AG08395 (cell line): ENCODE data around the gene TNFRSF14.

Experiments
- DNase-seq: peaks from one replicate; pipeline ENCODE4 v3.0.0; 2012; ENCODE audit warnings: mixed read lengths, low spot score

The TNFRSF14 gene

GRCh38 chr1:2602866-2603520 lies 46.8 kb downstream of the TNFRSF14 start:
- DNase-seq, result no peak

DNA sequence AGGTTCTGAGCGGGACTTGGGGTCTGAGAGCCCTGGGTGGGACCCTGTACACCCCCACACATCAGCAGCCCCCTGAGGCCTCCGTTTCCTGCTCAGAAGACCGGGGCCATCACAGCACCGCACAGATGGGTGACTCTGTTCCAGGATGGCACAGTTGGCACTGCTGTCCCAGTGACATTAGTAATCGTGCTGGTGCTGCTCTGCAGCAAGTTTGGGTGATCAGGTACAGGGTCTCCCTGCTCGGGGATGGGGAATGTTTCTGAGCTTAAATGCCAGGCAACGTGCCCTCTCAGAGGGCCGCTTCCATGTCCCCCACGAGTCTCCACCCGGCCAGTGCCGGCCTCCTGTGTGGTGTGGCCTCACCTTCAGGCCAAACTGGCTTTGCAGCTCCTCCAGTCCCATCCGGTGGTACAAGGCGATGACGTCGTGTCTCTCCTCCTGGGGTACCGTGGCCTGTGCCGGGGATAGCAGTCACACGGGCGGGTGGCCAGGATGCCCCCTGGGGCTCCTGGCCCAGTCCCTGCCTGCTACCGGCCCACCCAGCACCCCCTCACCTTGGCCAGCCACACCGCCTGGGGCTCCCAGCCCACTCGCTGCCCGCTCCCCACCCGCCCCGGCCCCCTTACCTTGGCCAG lies 47.5 kb downstream of the TNFRSF14 start:
- no peak for DNase-seq

DNA sequence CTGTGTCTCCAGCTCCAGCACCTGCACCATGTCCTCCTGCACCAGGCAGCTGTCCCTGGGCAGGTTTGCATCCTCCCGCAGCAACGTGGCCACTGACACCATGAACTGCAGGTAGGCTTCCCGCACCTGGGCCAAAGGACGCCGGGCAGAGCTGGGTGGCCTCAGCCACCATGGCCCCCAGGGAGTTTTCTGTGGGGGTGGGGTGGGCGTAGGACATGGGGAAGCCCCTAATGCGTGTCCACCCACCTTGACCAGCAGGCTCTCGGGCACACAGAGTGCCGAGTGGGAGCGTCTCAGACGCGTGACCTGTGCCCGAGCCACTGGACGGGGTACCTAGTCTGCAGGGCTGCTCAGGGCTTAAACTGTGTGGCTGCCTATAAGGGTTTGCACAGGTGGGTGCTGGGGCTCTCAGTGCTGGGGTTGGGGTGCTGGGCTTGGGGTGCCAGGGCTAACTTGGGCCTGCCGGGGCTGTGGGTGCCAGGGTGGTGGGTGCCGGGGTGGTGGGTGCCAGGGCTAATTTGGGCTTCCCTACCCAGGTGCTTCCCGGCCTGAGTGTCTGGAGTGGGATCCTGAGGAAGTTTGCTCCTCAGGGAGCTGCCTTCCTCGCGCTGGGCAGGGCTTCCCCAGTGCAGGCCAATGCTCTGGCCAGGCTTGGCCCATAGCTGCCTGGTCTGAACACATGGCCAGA lies 48.1 kb downstream of the TNFRSF14 start:
- DNase-seq, result no peak

DNA sequence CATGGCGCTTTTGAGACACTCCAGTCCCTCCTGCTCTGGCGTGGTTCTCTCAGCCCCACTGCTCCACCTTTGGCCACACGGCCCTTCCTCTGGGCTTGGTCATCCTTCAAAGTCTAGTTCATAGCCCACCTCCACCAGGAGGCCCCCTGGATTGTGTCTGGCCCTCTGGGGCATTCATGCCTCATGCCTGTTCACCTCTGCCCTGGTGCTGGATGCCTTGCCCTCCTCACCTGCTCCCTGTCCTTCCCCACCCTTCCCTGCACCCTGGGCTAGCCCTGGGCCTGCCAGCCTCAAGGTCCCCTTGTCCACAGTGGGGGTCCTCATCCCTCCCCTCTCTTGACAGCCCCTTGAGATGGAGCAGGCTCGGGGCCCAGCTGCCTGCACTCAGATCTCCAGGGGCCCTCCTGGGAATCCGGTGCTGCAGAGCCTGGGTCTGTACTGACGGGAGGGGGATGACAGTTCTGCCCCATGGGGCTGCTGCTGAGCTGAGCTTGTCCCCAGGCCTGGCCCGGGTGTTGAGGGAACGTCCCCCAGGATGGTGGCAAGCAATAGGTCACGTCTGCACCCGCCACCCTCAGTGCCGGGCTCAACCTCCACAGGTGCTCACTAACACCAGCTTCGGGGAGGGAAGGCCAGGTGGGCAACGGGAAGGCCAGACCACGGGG lies 48.8 kb downstream of the TNFRSF14 start:
- no peak for DNase-seq

DNA sequence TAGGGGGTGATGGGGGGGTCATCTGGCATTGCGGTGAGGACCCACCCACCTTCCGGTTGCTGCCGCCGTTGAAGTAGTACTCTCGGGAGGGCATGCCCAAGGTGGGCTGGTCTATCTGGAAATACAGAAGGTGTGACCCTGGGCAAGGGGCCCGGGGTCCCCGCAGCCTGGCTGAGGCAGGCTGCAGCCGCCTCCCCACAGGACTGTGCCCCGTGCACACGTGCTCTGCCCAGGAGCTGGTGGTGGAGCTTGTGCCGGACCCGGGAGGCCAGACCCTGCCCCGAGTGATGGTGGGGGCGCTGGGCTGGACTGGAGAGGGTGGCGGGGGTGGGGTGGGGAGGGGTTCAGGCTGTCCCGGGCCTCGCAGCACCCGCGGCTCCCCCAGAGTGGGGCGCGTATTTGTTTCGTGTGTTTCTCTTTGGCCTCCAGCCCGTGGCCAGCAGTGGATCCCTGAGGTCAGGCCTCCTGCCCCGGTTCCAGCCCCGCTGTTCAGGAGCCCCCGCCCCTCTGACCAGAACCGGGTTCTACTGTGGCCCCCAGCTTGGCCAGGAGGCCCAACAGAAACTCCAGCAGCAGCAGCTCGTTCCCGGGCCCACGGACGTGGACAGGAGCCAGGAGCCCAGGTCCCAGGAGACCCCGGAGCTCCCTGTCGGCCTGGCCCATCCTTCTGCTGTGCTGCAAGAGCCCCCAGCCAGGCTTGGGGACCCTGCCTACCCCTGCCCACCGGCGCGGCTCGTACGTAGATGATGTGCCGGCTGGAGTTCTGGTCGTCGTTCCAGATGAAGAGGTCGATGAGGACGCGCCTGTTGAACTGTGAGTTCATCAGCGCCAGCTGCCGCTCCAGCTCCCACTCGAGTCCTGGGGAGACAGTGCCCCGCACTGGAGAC lies 49.6 kb downstream of the TNFRSF14 start:
- DNase-seq, result no peak

- no peak for DNase-seq
These were observed 50.3 kb downstream of the TNFRSF14 start for GRCh38 chr1:2606396-2606880.

GRCh38 chr1:2606881-2607621 lies 50.9 kb downstream of the TNFRSF14 start:
- no peak for DNase-seq

GRCh38 chr1:2607641-2608091 lies 51.5 kb downstream of the TNFRSF14 start:
- DNase-seq, result no peak

GRCh38 chr1:2609319-2610035 lies 53.3 kb downstream of the TNFRSF14 start:
- DNase-seq, result no peak

- DNase-seq, result no peak
These were observed 54.1 kb downstream of the TNFRSF14 start for GRCh38 chr1:2610036-2610959.

DNA sequence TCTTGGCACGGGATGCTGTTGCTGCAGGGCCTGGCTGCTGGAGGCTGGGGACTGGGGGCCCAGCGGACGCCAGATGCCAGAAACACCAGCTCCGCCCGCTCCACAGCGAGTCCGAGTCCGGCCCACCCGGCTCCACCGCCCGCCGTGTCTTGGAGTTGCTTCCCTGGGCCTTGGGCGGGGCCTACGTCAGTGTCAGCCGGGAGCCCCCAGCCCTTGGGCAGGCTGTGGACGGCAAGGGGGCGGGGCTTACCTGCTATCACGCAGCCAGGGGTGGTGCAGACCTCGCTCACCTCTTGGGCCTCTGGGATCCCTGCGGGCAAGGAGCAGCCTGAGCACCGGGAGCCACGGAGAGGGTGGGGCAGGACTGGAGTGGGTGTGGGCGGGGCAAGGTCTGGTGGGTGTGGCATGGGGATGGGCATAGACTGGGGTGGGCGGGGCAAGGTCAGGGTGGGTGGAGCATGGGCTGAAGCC lies 54.9 kb downstream of the TNFRSF14 start:
- DNase-seq, result no peak

GRCh38 chr1:2611621-2612437 lies 55.7 kb downstream of the TNFRSF14 start:
- no peak for DNase-seq

DNA sequence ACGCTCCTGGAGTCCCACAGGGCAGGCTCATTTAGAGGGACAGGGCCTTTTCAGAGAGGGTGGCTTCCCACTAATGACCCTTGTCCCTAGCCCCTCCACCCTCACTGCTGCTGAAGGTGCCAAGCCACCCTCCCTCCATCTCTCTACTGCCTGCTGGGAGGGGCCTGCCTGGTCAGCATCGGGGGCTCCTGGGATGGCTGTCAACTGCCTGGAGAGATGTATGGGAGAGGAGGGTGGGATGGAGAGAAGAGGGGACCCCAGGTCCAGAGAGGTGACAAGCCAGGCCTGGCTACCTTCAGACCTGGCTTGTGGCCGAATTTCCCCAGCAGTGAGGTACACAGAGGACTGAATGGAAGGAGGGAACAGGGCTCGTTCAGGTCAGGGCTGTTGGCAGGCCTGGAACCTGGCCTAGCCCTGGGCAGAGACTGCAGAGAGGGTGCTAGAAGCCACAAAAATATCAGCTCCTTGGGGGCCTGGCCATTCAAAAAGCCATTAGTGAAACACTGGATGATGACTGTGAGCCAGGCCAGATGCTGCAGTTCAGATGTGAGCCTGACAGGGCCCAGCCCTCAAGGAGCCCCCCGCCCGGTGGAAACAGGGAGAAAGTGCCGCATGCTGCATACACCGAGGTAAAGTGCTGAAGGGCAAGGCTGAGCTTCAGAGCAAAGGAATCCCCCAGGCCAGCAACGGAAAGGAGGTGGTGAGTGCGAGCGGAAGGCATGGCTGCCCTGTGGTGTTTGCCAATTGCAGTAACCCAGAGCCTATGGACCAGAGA lies 56.6 kb downstream of the TNFRSF14 start:
- no peak for DNase-seq
